ENCODE results near the gene HAO2.

The HAO2 gene

GRCh38 chr1:119442756-119443155, 74.2 kb downstream of the HAO2 start:
- DNase-seq, result no peak

All from activated T-cell treated with anti-CD3 and anti-CD28 coated beads, Interleukin-2, amount 50 U/mL, for 1 hour (primary cell).